GM18507 (cell line): ENCODE measurements around the gene HES6.

Source experiments
- DNase-seq: peaks from one replicate; pipeline ENCODE4 v3.0.0; 2011; ENCODE audit warnings: low read depth; ENCODE audit not compliant: insufficient read length; ENCODE audit errors: extremely low spot score
- FAIRE-seq: peaks from 2 replicates; lab custom pipeline; 2011; peaks lifted over from hg19 to GRCh38; lab: Jason Lieb, UNC

The HES6 gene, protein sequence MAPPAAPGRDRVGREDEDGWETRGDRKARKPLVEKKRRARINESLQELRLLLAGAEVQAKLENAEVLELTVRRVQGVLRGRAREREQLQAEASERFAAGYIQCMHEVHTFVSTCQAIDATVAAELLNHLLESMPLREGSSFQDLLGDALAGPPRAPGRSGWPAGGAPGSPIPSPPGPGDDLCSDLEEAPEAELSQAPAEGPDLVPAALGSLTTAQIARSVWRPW

DNA sequence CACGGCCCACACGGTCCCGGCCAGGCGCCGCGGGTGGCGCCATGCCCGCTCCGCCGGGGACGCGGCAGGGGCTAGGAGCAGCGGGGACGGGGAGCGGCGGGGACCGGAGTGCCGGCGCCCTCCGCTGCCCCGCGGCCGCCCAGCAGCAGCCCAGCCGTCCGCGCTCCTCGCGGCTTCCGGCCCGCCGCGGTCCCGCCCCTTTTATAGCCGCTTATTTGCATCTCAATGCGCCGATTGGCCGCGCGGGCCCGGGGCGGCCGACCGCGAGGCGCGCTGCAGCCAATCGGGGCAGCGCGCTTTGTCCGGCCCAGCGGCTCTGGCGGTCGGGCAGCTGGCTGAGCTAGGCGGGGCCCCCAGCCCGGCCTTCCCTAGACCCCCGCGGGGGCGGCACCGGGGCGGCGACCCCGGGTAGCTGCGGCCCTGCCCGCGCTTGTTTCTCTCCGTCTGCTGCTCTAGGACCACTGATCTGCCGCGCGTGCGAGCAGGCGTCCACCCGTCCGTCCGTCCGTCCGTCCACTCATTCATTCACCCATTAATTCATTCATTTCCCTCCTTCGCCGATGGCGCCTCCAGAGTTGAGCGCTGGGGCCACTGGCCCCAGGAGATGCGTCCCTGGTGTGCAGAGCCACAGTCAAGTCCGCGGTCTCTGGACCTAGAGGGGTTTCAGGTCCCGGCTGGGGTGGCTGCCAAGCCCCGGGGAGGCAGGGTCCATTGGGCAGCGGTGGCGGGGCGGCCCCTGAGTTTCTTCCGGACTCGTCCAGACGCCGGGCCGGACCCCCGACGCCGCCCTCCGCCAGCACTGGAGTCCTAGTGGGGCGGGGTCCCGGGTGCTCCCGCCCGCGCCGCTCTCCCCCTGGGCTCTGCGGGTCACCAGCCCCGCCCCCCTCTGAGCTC, at the start of gene HES6:
HES6 (minus strand) TSS at position 176 of the 894 bp plus-strand sequence; CDS start at position 43, 133 bp downstream.
- FAIRE-seq (peak; percentile 78), DNase-seq (peak; percentile 92)

DNA sequence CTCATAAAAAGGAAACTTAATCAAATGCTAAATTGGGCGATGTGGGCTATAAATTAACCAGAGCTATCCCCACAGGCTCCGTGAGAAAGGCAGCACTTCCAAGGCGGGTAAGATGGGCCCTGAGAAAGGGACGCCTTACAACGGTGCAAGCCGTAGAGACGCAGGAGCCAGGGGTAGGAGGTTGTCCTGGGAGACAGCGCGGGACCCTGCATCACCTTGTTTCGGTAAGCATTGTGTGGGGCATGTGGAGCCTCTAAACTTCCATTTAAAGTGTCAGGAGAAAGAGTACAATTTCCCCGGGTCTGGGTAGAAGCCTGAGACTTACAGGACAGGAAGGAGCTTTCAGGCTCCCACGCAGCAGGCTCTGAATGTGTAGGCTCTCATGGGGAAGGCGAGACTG, 49.7 kb upstream of the HES6 start:
- no peak for DNase-seq
- FAIRE-seq: no peak

GRCh38 chr2:238288650-238289573, 49.1 kb upstream of the HES6 start:
- peak; percentile 92 for DNase-seq
- FAIRE-seq: peak; percentile 95

DNA sequence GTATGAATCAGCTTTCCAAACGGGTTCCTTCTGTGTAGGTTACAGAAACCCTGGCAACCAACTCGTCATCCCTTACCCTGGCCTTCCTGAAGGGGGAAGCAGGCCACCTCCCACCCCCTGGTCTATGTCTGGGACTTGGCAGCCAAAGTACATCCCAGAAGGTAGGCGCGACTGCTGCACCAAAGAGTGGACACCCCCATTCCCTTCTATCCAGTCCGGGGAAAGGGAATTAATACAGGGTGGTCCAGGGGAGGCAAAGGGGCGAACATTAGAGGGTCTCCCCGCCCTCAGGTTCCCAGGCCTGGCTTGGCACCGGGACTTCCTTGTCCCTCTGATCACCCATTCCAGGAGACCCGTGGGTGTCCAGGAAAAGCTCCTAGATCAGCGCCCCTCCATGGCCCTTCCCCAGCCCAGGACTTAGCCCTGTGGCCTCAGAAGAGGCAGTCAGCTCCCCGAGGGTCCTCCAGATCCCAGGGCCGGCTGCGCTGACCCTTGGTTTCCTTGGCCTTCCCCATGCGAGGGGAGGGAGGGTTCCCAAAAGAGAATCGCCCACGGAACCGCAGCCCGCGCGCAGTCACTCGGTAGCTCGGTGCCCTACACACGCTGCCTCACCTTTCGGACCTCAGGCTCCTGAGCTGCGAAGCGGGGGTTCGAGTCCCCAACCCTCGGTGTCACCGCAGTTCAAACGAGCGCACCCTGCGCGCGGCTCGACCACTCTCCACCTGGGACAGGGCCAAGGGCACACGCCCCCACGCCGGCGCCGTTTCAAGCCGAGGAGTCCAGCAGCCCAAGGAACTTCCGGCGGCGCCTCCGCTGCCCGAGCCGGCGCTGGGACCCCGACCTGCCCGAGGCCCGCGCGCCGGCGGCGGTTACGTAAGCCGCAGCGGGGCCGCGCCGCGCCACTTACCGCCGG, 48.2 kb upstream of the HES6 start, which contains the start of gene PER2:
PER2 (minus strand) TSS at position 874 of the 913 bp plus-strand sequence. CDS start 10,674 bp downstream, outside the sequence.
- FAIRE-seq (peak; percentile 56), DNase-seq (peak; percentile 25)

- FAIRE-seq (no peak), DNase-seq (no peak)
These were observed 47.3 kb upstream of the HES6 start for GRCh38 chr2:238286987-238287736.

DNA sequence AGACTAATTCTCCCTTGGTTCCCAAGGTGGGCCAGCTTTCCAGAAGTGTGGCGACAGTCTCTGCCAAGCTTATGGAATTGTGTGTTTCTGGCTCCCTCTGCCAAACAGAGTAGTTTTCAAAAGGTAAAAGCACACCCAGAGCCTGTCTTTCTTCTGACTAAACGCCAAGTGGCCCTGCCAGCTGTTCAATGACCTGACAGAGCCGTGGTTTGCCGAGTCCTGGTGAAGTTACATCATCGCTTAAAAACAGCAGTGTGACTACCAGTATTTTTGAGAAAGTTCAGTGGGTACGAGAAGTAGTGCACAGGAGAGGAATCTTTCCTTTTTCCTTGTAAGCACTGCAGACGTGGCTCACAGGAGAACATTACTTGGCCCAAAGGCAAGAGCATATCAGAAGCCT, 46.7 kb upstream of the HES6 start:
- FAIRE-seq (no peak), DNase-seq (no peak)

- DNase-seq: no peak
- no peak for FAIRE-seq
These were observed 46.3 kb upstream of the HES6 start for GRCh38 chr2:238286095-238286494.

DNA sequence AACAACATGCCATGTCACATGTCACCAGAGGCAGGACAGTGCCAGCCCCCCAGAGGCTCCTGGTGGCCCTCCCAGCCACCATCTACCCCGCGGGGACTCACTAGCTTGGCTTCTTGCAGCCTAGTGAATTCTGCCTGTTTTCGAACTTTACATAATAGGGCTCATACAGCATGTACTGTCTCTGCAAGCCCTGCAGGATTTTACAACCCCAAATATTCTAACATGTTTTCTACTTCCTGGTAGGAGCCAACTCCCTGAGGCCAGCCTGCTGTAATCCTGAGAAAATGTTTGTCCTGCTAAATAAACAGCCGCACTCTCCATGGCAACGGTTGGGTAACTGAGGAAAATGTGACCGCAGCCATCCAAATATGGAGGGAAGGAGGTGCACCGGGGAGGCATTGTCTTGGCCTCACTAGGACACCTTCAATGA, 45.8 kb upstream of the HES6 start:
- FAIRE-seq (no peak), DNase-seq (no peak)

GRCh38 chr2:238284802-238285515, 45.1 kb upstream of the HES6 start:
- FAIRE-seq (no peak), DNase-seq (no peak)

GRCh38 chr2:238282861-238283738, 43.3 kb upstream of the HES6 start:
- FAIRE-seq: no peak
- no peak for DNase-seq

- no peak for FAIRE-seq
- no peak for DNase-seq
These were observed 42.1 kb upstream of the HES6 start for GRCh38 chr2:238281826-238282480.

- DNase-seq: no peak
- no peak for FAIRE-seq
These were observed 40.4 kb upstream of the HES6 start for GRCh38 chr2:238280083-238280825.

GRCh38 chr2:238279324-238279682, 39.5 kb upstream of the HES6 start:
- no peak for DNase-seq
- no peak for FAIRE-seq

DNA sequence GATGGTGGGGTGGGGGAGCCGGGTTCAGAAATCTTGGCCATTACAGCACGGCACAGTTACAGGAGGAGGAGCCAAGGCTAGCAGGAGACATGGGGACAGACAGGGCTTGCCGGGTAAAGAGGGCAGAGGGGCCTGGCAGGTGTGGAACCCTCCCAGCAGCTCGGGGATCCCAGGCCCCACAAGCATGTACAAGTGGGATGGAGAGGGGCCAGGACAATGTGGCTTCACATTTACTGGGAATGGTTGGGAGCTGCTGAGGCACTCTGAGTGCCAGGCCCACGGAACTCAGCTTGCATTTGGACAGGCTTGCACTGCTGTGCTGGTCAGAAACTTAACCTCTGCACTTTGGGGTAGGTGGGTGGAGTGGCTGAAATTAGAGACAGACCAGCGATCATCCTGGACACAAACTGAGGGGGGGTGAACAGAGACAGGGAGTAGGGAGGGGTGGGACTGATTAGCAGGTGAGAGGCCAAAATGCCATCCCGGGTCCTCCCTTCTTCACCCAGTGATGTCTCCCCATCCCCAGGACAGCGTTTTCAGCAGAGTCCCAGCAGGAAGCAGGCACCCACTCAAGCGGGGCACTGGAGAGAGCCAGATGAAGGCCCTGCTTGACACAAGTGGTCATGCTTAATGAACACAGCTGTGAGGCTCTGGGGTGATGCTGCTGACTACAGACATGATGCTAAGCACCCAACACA, 38.9 kb upstream of the HES6 start:
- DNase-seq (no peak), FAIRE-seq (no peak)

DNA sequence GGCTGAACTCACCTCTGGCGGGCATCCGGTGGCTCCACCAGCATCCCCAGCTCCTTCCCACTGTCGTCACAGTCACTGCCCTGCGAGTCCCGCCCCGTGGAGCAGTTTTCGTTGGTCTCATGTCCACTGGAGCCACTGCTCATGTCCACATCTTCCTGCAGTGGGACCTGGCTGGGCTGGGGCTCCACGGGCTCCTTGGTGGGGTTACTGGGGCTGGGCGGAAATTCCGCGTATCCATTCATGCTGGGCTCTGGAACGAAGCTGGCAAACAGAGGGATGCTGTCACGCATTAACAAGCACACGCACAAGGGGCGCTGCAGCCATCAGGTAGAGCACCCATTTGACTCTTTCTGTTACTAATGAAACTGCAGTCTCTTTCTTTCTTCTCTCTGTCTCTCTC, 37.9 kb upstream of the HES6 start:
- no peak for FAIRE-seq
- DNase-seq: no peak
